Smooth muscle cell (in vitro differentiated cells): Measurements from ENCODE around the gene ZNF70. TPM values are rescaled to one million over a fixed set of nuclear protein-coding genes. Genes with fewer than 3 reads are reported as not detected.

ENCODE experiments used
- DNase-seq: peaks from one replicate; lab custom pipeline; 2025; ENCODE audit not compliant: unreplicated experiment; lab: John Stamatoyannopoulos, UW
- H2AFZ ChIP-seq: fragments of 200-600 bp; sonication (generic); 2 replicates; pipeline ENCODE4 v1.6.0; 2016; ENCODE audit warnings: antibody characterized with exemption, low read depth, mild to moderate bottlenecking
- H3F3A ChIP-seq: fragments of 200-600 bp; sonication (generic); 2 replicates; pipeline ENCODE4 v1.6.0; 2017; ENCODE audit warnings: antibody characterized with exemption, low read depth
- H3K27ac ChIP-seq: fragments of 200-600 bp; sonication (generic); 2 replicates; pipeline ENCODE4 v1.5.1; 2016; ENCODE audit warnings: low read depth, mild to moderate bottlenecking
- H3K27me3 ChIP-seq: fragments of 200-600 bp; sonication (generic); 2 replicates; pipeline ENCODE4 v1.6.1; 2016; ENCODE audit warnings: low read depth, mild to moderate bottlenecking
- H3K36me3 ChIP-seq: fragments of 200-600 bp; sonication (generic); 2 replicates; pipeline ENCODE4 v1.5.1; 2016; ENCODE audit warnings: low read depth
- H3K4me1 ChIP-seq: fragments of 200-600 bp; sonication (generic); 2 replicates; pipeline ENCODE4 v1.5.1; 2016; ENCODE audit warnings: low read depth
- H3K4me2 ChIP-seq: fragments of 200-600 bp; sonication (generic); 2 replicates; pipeline ENCODE4 v1.6.0; 2016; ENCODE audit warnings: mild to moderate bottlenecking
- H3K4me3 ChIP-seq: fragments of 200-600 bp; sonication (generic); 2 replicates; pipeline ENCODE4 v1.5.1; 2016; ENCODE audit warnings: mild to moderate bottlenecking
- H3K79me2 ChIP-seq: fragments of 200-600 bp; sonication (generic); 2 replicates; pipeline ENCODE4 v1.6.0; 2016; ENCODE audit warnings: low read depth, mild to moderate bottlenecking
- H3K9ac ChIP-seq: fragments of 200-600 bp; sonication (generic); 2 replicates; pipeline ENCODE4 v1.6.0; 2016; ENCODE audit warnings: low read depth
- H3K9me3 ChIP-seq: fragments of 200-600 bp; sonication (generic); replicated peaks from 2 replicates; pipeline ENCODE4 v1.5.1; 2016; ENCODE audit warnings: low read depth
- H4K20me1 ChIP-seq: fragments of 200-600 bp; sonication (generic); 2 replicates; pipeline ENCODE4 v1.6.0; 2016; ENCODE audit warnings: low read depth
- WGBS: methylation state at CpG from one replicate; pipeline ENCODE4 v1.1.7; 2016; ENCODE audit warnings: low lambda C conversion rate; 5-methylcytosine and 5-hydroxymethylcytosine counted together
- polyA plus RNA-seq: library from polyadenylated mRNA; unstranded; fragments of >200 nt; fragmentation: Nextera tagmentation; extraction: Ambion mirVana; gene quantifications from 2 replicates; pipeline ENCODE4 v1.2.1, GENCODE V29; 2016
- total RNA-seq: library from RNA; depleted of rRNA; stranded (reverse); fragments of >200 nt; gene quantifications from 2 replicates; pipeline ENCODE4 v1.2.3, GENCODE V29; 2014
- TF ChIP-seq, protein P1 (sequence below): fragments of 200-600 bp; sonication (generic); IDR thresholded peaks from 2 replicates; pipeline ENCODE4 v1.5.1; 2017; ENCODE audit warnings: borderline replicate concordance, mild to moderate bottlenecking, antibody characterized with exemption; ENCODE audit not compliant: insufficient read depth, poor library complexity, severe bottlenecking

Gene ZNF70
- total and polyA plus RNA-seq, 2 experiments from 2014 or later, result 2.4 to 6.9 TPM

DNA sequence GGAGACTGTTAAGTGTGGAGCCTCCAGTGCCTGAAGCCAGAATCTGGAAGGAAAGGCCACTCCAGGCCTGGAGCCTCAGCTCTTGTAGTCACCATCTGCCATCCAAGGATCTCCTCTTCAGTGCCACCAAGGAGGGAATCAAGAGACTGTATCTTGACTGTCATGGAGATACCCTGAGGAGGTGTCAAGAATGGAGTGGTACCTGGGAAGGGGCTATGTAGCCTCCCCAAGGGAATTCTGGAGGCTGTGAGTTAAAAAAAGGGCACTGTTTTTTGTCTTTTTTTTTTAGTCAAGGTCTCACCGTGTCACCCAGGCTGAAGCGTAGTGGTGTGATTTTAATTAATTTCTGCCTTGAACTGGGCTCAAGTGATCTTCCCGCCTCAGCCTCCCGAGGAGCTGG lies 8.7 kb upstream of the ZNF70 start:
- Histone ChIP-seq H4K20me1 (no peaks in the 10 kb centered on the region), H3K36me3 (no peaks in the 10 kb centered on the region), H3F3A (no peaks in the 10 kb centered on the region), H3K4me1 (peaks cover 10% of the 10 kb centered on the region), H3K9ac (no peak overlapping the region), H3K27me3 (no peaks in the 10 kb centered on the region), H3K9me3 (no peaks in the 10 kb centered on the region), H2AFZ (no peak overlapping the region), H3K4me3 (no peak overlapping the region), H3K27ac (no peak overlapping the region), H3K79me2 (no peaks in the 10 kb centered on the region), H3K4me2 (no peak overlapping the region)
- no peak for DNase-seq
- TF ChIP-seq, protein P1, sequence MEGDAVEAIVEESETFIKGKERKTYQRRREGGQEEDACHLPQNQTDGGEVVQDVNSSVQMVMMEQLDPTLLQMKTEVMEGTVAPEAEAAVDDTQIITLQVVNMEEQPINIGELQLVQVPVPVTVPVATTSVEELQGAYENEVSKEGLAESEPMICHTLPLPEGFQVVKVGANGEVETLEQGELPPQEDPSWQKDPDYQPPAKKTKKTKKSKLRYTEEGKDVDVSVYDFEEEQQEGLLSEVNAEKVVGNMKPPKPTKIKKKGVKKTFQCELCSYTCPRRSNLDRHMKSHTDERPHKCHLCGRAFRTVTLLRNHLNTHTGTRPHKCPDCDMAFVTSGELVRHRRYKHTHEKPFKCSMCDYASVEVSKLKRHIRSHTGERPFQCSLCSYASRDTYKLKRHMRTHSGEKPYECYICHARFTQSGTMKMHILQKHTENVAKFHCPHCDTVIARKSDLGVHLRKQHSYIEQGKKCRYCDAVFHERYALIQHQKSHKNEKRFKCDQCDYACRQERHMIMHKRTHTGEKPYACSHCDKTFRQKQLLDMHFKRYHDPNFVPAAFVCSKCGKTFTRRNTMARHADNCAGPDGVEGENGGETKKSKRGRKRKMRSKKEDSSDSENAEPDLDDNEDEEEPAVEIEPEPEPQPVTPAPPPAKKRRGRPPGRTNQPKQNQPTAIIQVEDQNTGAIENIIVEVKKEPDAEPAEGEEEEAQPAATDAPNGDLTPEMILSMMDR, result no peak
- WGBS, result 89% methylated on average over 4 of the region's 4 CpGs

DNA sequence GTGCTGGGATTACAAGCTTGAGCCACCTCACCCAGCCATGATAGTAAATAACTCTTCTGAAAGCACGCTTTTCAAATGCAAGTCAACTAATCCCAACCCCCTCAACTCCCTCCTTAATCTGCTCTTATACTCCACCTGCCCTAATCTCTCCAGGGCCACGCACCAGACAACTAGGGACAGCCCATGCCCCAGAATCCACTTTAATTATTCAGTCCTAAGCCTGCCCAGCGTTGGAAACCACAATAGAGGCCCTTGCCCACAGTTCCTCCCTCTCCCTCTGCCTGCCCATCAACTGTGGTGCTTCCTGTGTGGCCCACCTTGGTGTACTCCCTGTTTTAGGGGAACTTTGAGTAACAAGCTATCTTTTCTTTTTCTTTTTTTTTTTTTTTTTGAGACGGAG lies 6.0 kb upstream of the ZNF70 start:
- Histone ChIP-seq H4K20me1 (no peaks in the 10 kb centered on the region), H3K4me3 (no peak overlapping the region), H3K9me3 (no peaks in the 10 kb centered on the region), H2AFZ (no peak overlapping the region), H3K79me2 (no peaks in the 10 kb centered on the region), H3K4me1 (no peaks in the 10 kb centered on the region), H3K27ac (no peak overlapping the region), H3F3A (no peaks in the 10 kb centered on the region), H3K9ac (no peak overlapping the region), H3K27me3 (no peaks in the 10 kb centered on the region), H3K4me2 (no peak overlapping the region), H3K36me3 (no peaks in the 10 kb centered on the region)
- 67% methylated on average over 4 of the region's 4 CpGs for WGBS
- TF ChIP-seq, protein P1, result no peak
- DNase-seq, result no peak

DNA sequence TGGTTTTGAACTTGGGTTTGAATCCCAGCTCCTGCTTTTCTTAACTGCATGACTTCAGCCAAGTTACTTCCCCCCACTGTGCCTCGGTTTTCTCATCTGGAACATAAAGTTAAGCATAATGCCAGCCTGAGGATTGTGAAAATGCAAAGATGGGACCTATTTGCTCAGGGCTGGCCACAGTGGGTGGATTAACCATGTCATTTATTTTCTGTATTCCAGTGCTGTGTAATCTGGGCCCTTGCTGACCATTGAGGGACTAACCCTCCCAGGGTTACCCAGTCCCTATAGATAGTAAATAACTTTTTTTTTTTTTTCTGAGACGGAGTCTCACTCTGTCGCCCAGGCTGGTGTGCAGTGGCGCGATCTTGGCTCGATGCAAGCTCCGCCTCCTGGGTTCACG lies 4.8 kb upstream of the ZNF70 start:
- Histone ChIP-seq H3K79me2 (peaks cover 1% of the 10 kb centered on the region), H3K4me2 (no peak overlapping the region), H3K27me3 (no peaks in the 10 kb centered on the region), H3K9me3 (no peaks in the 10 kb centered on the region), H3K27ac (no peak overlapping the region), H4K20me1 (no peaks in the 10 kb centered on the region), H3K9ac (no peak overlapping the region), H3F3A (no peaks in the 10 kb centered on the region), H3K36me3 (no peaks in the 10 kb centered on the region), H2AFZ (no peak overlapping the region), H3K4me3 (no peak overlapping the region), H3K4me1 (peaks cover 4% of the 10 kb centered on the region)
- no peak for DNase-seq
- WGBS, result 97% methylated on average over 8 of the region's 8 CpGs
- TF ChIP-seq, protein P1, result no peak

DNA sequence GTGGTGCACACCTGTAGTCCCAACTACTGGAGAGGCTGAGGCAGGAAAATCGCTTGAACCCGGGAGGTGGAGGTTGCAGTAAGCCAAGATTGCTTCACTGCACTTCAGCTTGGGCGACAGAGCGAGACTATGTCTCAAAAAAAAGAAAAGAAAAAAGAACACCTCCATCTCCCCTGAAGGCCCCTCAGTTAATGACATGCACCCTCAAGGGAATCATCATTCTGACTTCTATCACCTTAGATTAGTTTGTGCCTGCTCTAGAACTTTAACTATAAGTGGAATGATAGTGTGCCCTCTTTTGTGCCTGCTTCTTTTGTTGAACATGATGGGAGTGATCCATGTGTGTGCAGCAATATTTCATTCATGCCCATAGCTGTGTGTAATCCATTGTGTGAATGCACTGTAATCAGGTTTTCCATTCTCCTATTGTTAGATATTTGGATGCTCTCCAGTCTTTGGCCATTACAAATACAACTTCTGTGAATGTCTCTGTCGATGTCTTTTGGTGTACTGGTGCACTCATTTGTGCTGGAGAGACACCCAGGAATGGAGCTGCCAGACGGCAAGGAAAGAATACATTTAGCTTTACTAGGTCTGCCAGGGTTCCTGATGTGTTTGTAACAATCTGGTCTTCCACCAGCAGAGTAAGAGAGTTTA lies 4.2 kb upstream of the ZNF70 start:
- Histone ChIP-seq H3K27ac (no peak overlapping the region), H3K4me2 (no peak overlapping the region), H4K20me1 (no peaks in the 10 kb centered on the region), H3K79me2 (peaks cover 7% of the 10 kb centered on the region), H3K4me3 (no peak overlapping the region), H3K27me3 (no peaks in the 10 kb centered on the region), H3K36me3 (no peaks in the 10 kb centered on the region), H3K4me1 (peaks cover 7% of the 10 kb centered on the region), H3K9me3 (no peaks in the 10 kb centered on the region), H3K9ac (no peak overlapping the region), H2AFZ (no peak overlapping the region), H3F3A (no peaks in the 10 kb centered on the region)
- TF ChIP-seq, protein P1, result no peak
- DNase-seq, result no peak
- 89% methylated on average over 6 of the region's 6 CpGs for WGBS
